GM23248 (cell line): ENCODE measurements around the gene GPR162. TPM values are rescaled to one million over a fixed set of nuclear protein-coding genes. Genes with fewer than 3 reads are reported as not detected.
A peak's percentile ranks its signal among the peaks of the same experiment; 100 is the strongest.
"Not testable (repeated sequence)": the region's sequence is repeated elsewhere in the genome, so short reads cannot be mapped to it uniquely, and the experiment has no call there.

ENCODE experiments used
- DNase-seq: peaks from one replicate; pipeline ENCODE4 v3.0.0-alpha.2; 2015
- H2AFZ ChIP-seq: fragments of 200-600 bp; sonication (generic); 2 replicates; pipeline ENCODE4 v1.6.1; 2016; ENCODE audit warnings: antibody characterized with exemption
- H3F3A ChIP-seq: fragments of 200-600 bp; sonication (generic); 2 replicates; pipeline ENCODE4 v1.6.1; 2016; ENCODE audit warnings: mild to moderate bottlenecking, antibody characterized with exemption, mixed run types; ENCODE audit not compliant: insufficient read depth
- H3K27ac ChIP-seq: fragments of 200-600 bp; sonication (generic); 2 replicates; pipeline ENCODE4 v1.5.1; 2016; ENCODE audit warnings: mild to moderate bottlenecking
- H3K27me3 ChIP-seq: fragments of 200-600 bp; sonication (generic); replicated peaks from 2 replicates; pipeline ENCODE4 v1.6.1; 2016; ENCODE audit warnings: mild to moderate bottlenecking; ENCODE audit not compliant: insufficient read depth
- H3K36me3 ChIP-seq: fragments of 200-600 bp; sonication (generic); 2 replicates; pipeline ENCODE4 v1.6.1; 2016; ENCODE audit warnings: low read depth, mild to moderate bottlenecking
- H3K4me1 ChIP-seq: fragments of 200-600 bp; sonication (generic); 2 replicates; pipeline ENCODE4 v1.6.1; 2016; ENCODE audit warnings: mild to moderate bottlenecking; ENCODE audit not compliant: insufficient read depth
- H3K4me2 ChIP-seq: fragments of 200-600 bp; sonication (generic); one replicate; pipeline ENCODE4 v1.6.1; 2016; ENCODE audit warnings: mild to moderate bottlenecking; ENCODE audit not compliant: unreplicated experiment
- H3K4me3 ChIP-seq: fragments of 200-600 bp; sonication (generic); 2 replicates; pipeline ENCODE4 v1.5.1; 2016; ENCODE audit warnings: mild to moderate bottlenecking
- H3K79me2 ChIP-seq: fragments of 200-600 bp; sonication (generic); 2 replicates; pipeline ENCODE4 v1.6.1; 2016; ENCODE audit warnings: mild to moderate bottlenecking; ENCODE audit not compliant: insufficient read depth
- H3K9ac ChIP-seq: fragments of 200-600 bp; sonication (generic); 2 replicates; pipeline ENCODE4 v1.6.1; 2016; ENCODE audit warnings: mild to moderate bottlenecking
- H3K9me2 ChIP-seq: fragments of 200-600 bp; sonication (generic); 2 replicates; pipeline ENCODE4 v1.6.1; 2016; ENCODE audit warnings: mixed run types, mild to moderate bottlenecking, moderate library complexity; ENCODE audit not compliant: insufficient read depth
- H3K9me3 ChIP-seq: fragments of 200-600 bp; sonication (generic); one replicate; pipeline ENCODE4 v1.6.1; 2017; ENCODE audit warnings: low read depth
- H4K20me1 ChIP-seq: fragments of 200-600 bp; sonication (generic); 2 replicates; pipeline ENCODE4 v1.6.0; 2016; ENCODE audit not compliant: insufficient read depth
- EZH2 ChIP-seq: fragments of 200-600 bp; sonication (generic); IDR thresholded peaks from 2 replicates; pipeline ENCODE4 v1.6.1; 2018; ENCODE audit warnings: antibody characterized with exemption, mild to moderate bottlenecking; ENCODE audit not compliant: insufficient read depth, poor library complexity, severe bottlenecking
- EZH2phosphoT487 ChIP-seq: fragments of 200-600 bp; sonication (generic); IDR thresholded peaks from 2 replicates; pipeline ENCODE4 v1.6.1; 2018; ENCODE audit warnings: antibody characterized with exemption, moderate library complexity, mild to moderate bottlenecking, low read depth; ENCODE audit not compliant: insufficient read depth
- WGBS, 2 experiments: methylation state at CpG; one replicate each; pipeline ENCODE4 v1.1.6; 2015 to 2017; ENCODE audit warnings: low lambda C conversion rate in 2 of 2, low coverage in 1 of 2; ENCODE audit errors: missing lambda C conversion rate in 2 of 2; 5-methylcytosine and 5-hydroxymethylcytosine counted together
- in situ Hi-C: fragments of 300-500 bp; cut with MboI; formaldehyde crosslinking; loops from 2 replicates; pipeline ENCODE4 v1.15.0; 2020
- polyA plus RNA-seq: library from polyadenylated mRNA; unstranded; fragments of >200 nt; fragmentation: Nextera tagmentation; extraction: Ambion mirVana; gene quantifications from 2 replicates; pipeline ENCODE4 v1.2.1, GENCODE V29; 2016
- total RNA-seq: library from RNA; depleted of rRNA; stranded (reverse); fragments of >200 nt; shearing (Covaris generic); gene quantifications from 2 replicates; pipeline ENCODE4 v1.2.3, GENCODE V29; 2014; rRNA removed

GPR162 gene
- total and polyA plus RNA-seq, 2 experiments from 2014 or later: 0.21 to 2.8 TPM

- H3K4me3 ChIP-seq: peak overlapping the region; percentile 81
- 5 to 6% methylated on average over 34 to 39 of the region's 40 CpGs for WGBS, 2 experiments
- TF ChIP-seq EZH2phosphoT487 (no peak), EZH2 (no peak)
- H3K79me2 ChIP-seq: peaks cover 44% of the 10 kb centered on the region
- H3K27me3 ChIP-seq: no peaks in the 10 kb centered on the region
- peak overlapping the region; percentile 78 for H3K27ac ChIP-seq
- DNase-seq: peak; percentile 89
- H4K20me1 ChIP-seq: no peaks in the 10 kb centered on the region; the same call in 1 of the 2 replicates
- H3K4me2 ChIP-seq: peak overlapping the region; percentile 93
- H3K4me1 ChIP-seq: peaks cover 33% of the 10 kb centered on the region
- no peak overlapping the region for H2AFZ ChIP-seq
- H3F3A ChIP-seq: peaks cover 38% of the 10 kb centered on the region
- no peaks in the 10 kb centered on the region for H3K9me3 ChIP-seq
- H3K9ac ChIP-seq: peak overlapping the region; percentile 85
- no peaks in the 10 kb centered on the region for H3K9me2 ChIP-seq
- in situ Hi-C loops: no loop called here
- peaks cover 19% of the 10 kb centered on the region for H3K36me3 ChIP-seq
Measured at GRCh38 chr12:6872073-6873048, 50.7 kb downstream of the GPR162 start.

GRCh38 chr12:6873094-6874014 lies 51.7 kb downstream of the GPR162 start, which contains the start of gene SPSB2:
TSS of gene SPSB2 (minus strand) at chr12:6873303. CDS start at chr12:6872901, 402 bp downstream.
- H3K27me3 ChIP-seq: no peaks in the 10 kb centered on the region
- H3F3A ChIP-seq: peaks cover 34% of the 10 kb centered on the region
- H3K9me2 ChIP-seq: no peaks in the 10 kb centered on the region
- in situ Hi-C loops: no loop called here
- no peak for TF ChIP-seq EZH2phosphoT487
- no peak for TF ChIP-seq EZH2
- DNase-seq: peak; percentile 99
- H3K9me3 ChIP-seq: no peaks in the 10 kb centered on the region
- peak within 1 kb of the TSS; percentile 77 for H2AFZ ChIP-seq
- H3K36me3 ChIP-seq: peaks cover 19% of the 10 kb centered on the region
- H3K27ac ChIP-seq: peak within 1 kb of the TSS; percentile 78
- 1 to 2% methylated on average over 40 to 60 of the region's 66 CpGs for WGBS, 2 experiments
- no peaks in the 10 kb centered on the region; the same call in 1 of the 2 replicates for H4K20me1 ChIP-seq
- peak within 1 kb of the TSS; percentile 85 for H3K9ac ChIP-seq
- H3K79me2 ChIP-seq: peaks cover 34% of the 10 kb centered on the region
- H3K4me3 ChIP-seq: peak within 1 kb of the TSS; percentile 81
- H3K4me2 ChIP-seq: peak within 1 kb of the TSS; percentile 93
- peaks cover 33% of the 10 kb centered on the region for H3K4me1 ChIP-seq

DNA sequence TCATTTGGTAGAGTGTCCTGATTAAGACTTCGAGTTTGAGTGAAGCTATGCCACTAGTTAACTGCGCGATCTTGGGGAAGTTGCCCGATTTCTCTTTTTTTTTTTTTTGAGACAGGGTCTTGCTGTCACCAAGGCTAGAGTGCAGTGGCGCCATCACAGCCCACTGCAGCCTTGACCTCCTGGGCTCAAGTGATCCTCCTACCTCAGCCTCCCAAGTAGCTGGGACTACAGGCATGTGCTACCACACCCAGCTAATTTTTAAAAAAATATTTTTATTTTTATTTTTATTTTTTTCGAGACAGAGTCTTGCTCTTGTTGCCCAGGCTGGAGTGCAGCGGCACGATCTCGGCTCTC lies 52.4 kb downstream of the GPR162 start:
- Histone ChIP-seq H3K4me1 (peaks cover 29% of the 10 kb centered on the region), H3K9ac (peak overlapping the region; percentile 85), H3K36me3 (peaks cover 19% of the 10 kb centered on the region), H2AFZ (peak overlapping the region; percentile 77), H3K79me2 (peaks cover 28% of the 10 kb centered on the region), H3F3A (peaks cover 28% of the 10 kb centered on the region), H3K4me3 (peak overlapping the region; percentile 81), H3K27ac (peak overlapping the region; percentile 78), H3K4me2 (peak overlapping the region; percentile 93)
- WGBS, 2 experiments: 30 to 31% methylated on average over 9 of the region's 9 CpGs
- H4K20me1 ChIP-seq, DNase-seq, H3K9me3 ChIP-seq, H3K9me2 ChIP-seq, H3K27me3 ChIP-seq, in situ Hi-C loops: not testable (repeated sequence)

Other genes starting within 250 kb of the GPR162 start
- gene CHD4, start 214.4 kb upstream of the GPR162 start, total RNA-seq: 148 and 171 TPM in 2 replicates
- 61.5 and 72.1 TPM in 2 replicates for gene CHD4, start 214.4 kb upstream of the GPR162 start, polyA plus RNA-seq
- not detected in 2 replicates for gene LPAR5, start 185.9 kb upstream of the GPR162 start, total RNA-seq
- not detected in 2 replicates for gene LPAR5, start 185.9 kb upstream of the GPR162 start, polyA plus RNA-seq
- not detected in 2 replicates for gene ACRBP, start 174.4 kb upstream of the GPR162 start, total RNA-seq
- not detected in 2 replicates for gene ACRBP, start 174.4 kb upstream of the GPR162 start, polyA plus RNA-seq
- gene ING4, start 158.7 kb upstream of the GPR162 start, total RNA-seq: 31.7 and 39.1 TPM in 2 replicates
- gene ING4, start 158.7 kb upstream of the GPR162 start, polyA plus RNA-seq: 43.5 and 46.0 TPM in 2 replicates
- 17.3 and 26.2 TPM in 2 replicates for gene ZNF384, start 132.4 kb upstream of the GPR162 start, total RNA-seq
- gene ZNF384, start 132.4 kb upstream of the GPR162 start, polyA plus RNA-seq: 23.6 and 26.0 TPM in 2 replicates
- gene PIANP, start 121.0 kb upstream of the GPR162 start, total RNA-seq: 0.11 TPM in 1 of 2 replicates, not detected in the other
- gene PIANP, start 121.0 kb upstream of the GPR162 start, polyA plus RNA-seq: 0.60 and 0.75 TPM in 2 replicates
- 94.5 and 123 TPM in 2 replicates for gene COPS7A, start 97.8 kb upstream of the GPR162 start, total RNA-seq
- gene COPS7A, start 97.8 kb upstream of the GPR162 start, polyA plus RNA-seq: 133 and 135 TPM in 2 replicates
- 252 and 313 TPM in 2 replicates for gene MLF2, start 68.7 kb upstream of the GPR162 start, total RNA-seq
- gene MLF2, start 68.7 kb upstream of the GPR162 start, polyA plus RNA-seq: 386 and 389 TPM in 2 replicates
- 109 and 130 TPM in 2 replicates for gene PTMS, start 55.5 kb upstream of the GPR162 start, total RNA-seq
- gene PTMS, start 55.5 kb upstream of the GPR162 start, polyA plus RNA-seq: 238 and 250 TPM in 2 replicates
- gene LAG3, start 49.3 kb upstream of the GPR162 start, total RNA-seq: not detected in 2 replicates
- 0.29 TPM in 1 of 2 replicates, not detected in the other for gene LAG3, start 49.3 kb upstream of the GPR162 start, polyA plus RNA-seq
- gene CD4, start 32.3 kb upstream of the GPR162 start, total RNA-seq: not detected in 2 replicates
- gene CD4, start 32.3 kb upstream of the GPR162 start, polyA plus RNA-seq: not detected in 2 replicates
- gene P3H3, start 6.6 kb downstream of the GPR162 start, total RNA-seq: 32.5 and 43.0 TPM in 2 replicates
- 37.6 and 39.1 TPM in 2 replicates for gene P3H3, start 6.6 kb downstream of the GPR162 start, polyA plus RNA-seq
- gene GNB3, start 19.1 kb downstream of the GPR162 start, total RNA-seq: 1.0 and 3.2 TPM in 2 replicates
- 1.5 and 2.2 TPM in 2 replicates for gene GNB3, start 19.1 kb downstream of the GPR162 start, polyA plus RNA-seq
- gene CDCA3, start 29.5 kb downstream of the GPR162 start, total RNA-seq: 19.6 and 23.9 TPM in 2 replicates
- 30.2 and 31.4 TPM in 2 replicates for gene CDCA3, start 29.5 kb downstream of the GPR162 start, polyA plus RNA-seq
- gene USP5, start 30.3 kb downstream of the GPR162 start, total RNA-seq: 96.2 and 97.5 TPM in 2 replicates
- 73.2 and 77.9 TPM in 2 replicates for gene USP5, start 30.3 kb downstream of the GPR162 start, polyA plus RNA-seq
- 1,720 and 1,799 TPM in 2 replicates for gene TPI1, start 45.7 kb downstream of the GPR162 start, total RNA-seq
- 1,936 and 1,978 TPM in 2 replicates for gene TPI1, start 45.7 kb downstream of the GPR162 start, polyA plus RNA-seq
- 4.4 and 4.6 TPM in 2 replicates for gene SPSB2, start 51.5 kb downstream of the GPR162 start, total RNA-seq
- 4.1 and 4.8 TPM in 2 replicates for gene SPSB2, start 51.5 kb downstream of the GPR162 start, polyA plus RNA-seq
- 4.3 and 4.6 TPM in 2 replicates for gene LRRC23, start 83.0 kb downstream of the GPR162 start, total RNA-seq
- gene LRRC23, start 83.0 kb downstream of the GPR162 start, polyA plus RNA-seq: 4.5 and 6.2 TPM in 2 replicates
- gene ENO2, start 92.8 kb downstream of the GPR162 start, total RNA-seq: 10.1 and 16.3 TPM in 2 replicates
- gene ENO2, start 92.8 kb downstream of the GPR162 start, polyA plus RNA-seq: 32.8 and 34.2 TPM in 2 replicates
- gene ATN1, start 106.1 kb downstream of the GPR162 start, total RNA-seq: 6.5 and 8.7 TPM in 2 replicates
- gene ATN1, start 106.1 kb downstream of the GPR162 start, polyA plus RNA-seq: 13.3 and 14.7 TPM in 2 replicates
- gene RNU7-1, start 122.0 kb downstream of the GPR162 start, total RNA-seq: not detected in 2 replicates
- not detected in 2 replicates for gene RNU7-1, start 122.0 kb downstream of the GPR162 start, polyA plus RNA-seq
- gene C12orf57, start 122.2 kb downstream of the GPR162 start, total RNA-seq: 261 and 264 TPM in 2 replicates
- 247 and 257 TPM in 2 replicates for gene C12orf57, start 122.2 kb downstream of the GPR162 start, polyA plus RNA-seq
- not detected in 2 replicates for gene PTPN6, start 129.5 kb downstream of the GPR162 start, total RNA-seq
- gene PTPN6, start 129.5 kb downstream of the GPR162 start, polyA plus RNA-seq: 0.21 and 0.35 TPM in 2 replicates
- 212 and 221 TPM in 2 replicates for gene PHB2, start 148.8 kb downstream of the GPR162 start, total RNA-seq
- 130 and 137 TPM in 2 replicates for gene PHB2, start 148.8 kb downstream of the GPR162 start, polyA plus RNA-seq
- 25.9 and 39.2 TPM in 2 replicates for gene EMG1, start 149.1 kb downstream of the GPR162 start, total RNA-seq
- gene EMG1, start 149.1 kb downstream of the GPR162 start, polyA plus RNA-seq: 68.6 and 72.1 TPM in 2 replicates
- 7.7 and 11.8 TPM in 2 replicates for gene LPCAT3, start 196.7 kb downstream of the GPR162 start, total RNA-seq
- gene LPCAT3, start 196.7 kb downstream of the GPR162 start, polyA plus RNA-seq: 19.7 and 20.4 TPM in 2 replicates
- gene C1S, start 238.9 kb downstream of the GPR162 start, total RNA-seq: 174 and 200 TPM in 2 replicates
- 195 and 198 TPM in 2 replicates for gene C1S, start 238.9 kb downstream of the GPR162 start, polyA plus RNA-seq